Measurements from ENCODE around the gene CDYL.

GRCh38 chr6:4727671-4728435 is 48.4 kb upstream of the CDYL start:
- TF ChIP-seq, protein P1, sequence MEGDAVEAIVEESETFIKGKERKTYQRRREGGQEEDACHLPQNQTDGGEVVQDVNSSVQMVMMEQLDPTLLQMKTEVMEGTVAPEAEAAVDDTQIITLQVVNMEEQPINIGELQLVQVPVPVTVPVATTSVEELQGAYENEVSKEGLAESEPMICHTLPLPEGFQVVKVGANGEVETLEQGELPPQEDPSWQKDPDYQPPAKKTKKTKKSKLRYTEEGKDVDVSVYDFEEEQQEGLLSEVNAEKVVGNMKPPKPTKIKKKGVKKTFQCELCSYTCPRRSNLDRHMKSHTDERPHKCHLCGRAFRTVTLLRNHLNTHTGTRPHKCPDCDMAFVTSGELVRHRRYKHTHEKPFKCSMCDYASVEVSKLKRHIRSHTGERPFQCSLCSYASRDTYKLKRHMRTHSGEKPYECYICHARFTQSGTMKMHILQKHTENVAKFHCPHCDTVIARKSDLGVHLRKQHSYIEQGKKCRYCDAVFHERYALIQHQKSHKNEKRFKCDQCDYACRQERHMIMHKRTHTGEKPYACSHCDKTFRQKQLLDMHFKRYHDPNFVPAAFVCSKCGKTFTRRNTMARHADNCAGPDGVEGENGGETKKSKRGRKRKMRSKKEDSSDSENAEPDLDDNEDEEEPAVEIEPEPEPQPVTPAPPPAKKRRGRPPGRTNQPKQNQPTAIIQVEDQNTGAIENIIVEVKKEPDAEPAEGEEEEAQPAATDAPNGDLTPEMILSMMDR (IDR thresholded peaks at IDR 0.05; ENCODE audit: insufficient read depth, low read length, poor library complexity, severe bottlenecking), result no peak
- TF ChIP-seq EZH2phosphoT487 (conservative IDR thresholded peaks at IDR 0.05; ENCODE audit: low read length), result no peak

Measured in SU-DHL-6 (cell line).